ENCODE results near the gene PLA2G4B.

DNA sequence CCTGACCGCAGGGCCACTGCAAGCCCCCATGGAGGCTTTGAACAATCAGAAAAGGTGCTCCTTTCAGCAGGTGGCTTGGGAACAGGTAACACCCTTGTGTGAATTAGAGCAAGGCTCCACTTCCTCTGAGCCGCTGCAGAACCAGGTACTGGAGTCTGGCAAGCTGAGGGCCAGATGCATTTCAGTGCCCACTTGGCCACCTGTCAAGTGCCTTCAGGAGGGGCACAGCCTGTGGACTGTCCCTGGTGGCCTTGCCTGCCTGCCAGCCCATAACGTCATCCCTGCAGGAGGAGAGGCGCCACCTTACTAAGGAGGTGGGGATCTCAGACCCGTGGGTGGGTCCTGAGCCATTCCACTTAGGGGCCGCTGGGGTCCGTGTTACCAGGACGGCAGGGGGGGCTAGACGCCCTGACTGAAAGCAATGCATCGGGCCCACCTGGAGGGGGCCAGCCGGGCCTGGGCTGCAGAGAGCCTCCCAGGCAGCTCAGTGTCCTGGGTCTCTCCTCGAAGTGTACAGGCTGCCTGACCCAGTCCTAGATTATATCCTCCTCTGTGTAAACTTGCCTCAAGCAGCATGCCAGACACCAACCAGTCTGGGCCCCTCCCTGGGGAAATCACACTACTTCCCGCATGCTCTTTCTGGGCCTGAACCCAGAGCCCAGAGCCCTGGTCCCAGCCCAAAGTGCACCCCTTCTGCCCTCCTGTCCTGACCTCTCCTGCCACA, 39.1 kb downstream of the PLA2G4B start:
- TF ChIP-seq POLR2A (IDR thresholded peaks at IDR 0.05; ENCODE audit: low read length) (no peak), GATA1 (IDR thresholded peaks at IDR 0.05; ENCODE audit: low read depth, low read length) (no peak)

All from erythroblast (primary cell).